ENCODE measurements around the gene L1CAM. TPM values are rescaled to one million over a fixed set of nuclear protein-coding genes. Genes with fewer than 3 reads are reported as not detected.

L1CAM gene
- total RNA-seq, 2 donors from 2014 or later, result 1.1 to 1.8 TPM

DNA sequence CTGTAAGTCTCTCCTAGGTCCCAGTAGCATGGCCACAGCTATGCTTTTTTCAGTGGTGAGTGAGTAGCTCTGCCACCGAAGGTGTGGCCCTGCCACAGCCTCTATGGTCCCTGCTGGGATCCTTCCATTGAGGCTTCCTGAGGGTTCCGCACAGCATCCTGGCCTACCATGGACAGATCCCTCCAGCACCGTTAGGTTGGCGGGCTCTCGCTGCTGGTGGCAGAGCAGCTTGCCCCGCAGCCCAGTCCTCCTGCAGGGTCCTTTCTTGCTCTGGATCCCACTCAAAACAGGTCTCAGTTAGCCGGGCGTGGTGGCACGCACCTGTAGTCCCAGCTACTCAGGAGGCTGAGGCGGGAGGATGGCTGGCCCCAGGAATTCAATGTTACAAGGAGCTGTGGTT is 53.2 kb downstream of the L1CAM start:
- Mint-ChIP-seq H3K9me3 (no peaks in the 10 kb centered on the region), H3K27ac (no peak overlapping the region)

GRCh38 chrX:153831429-153832150 is 54.4 kb downstream of the L1CAM start:
- no peak overlapping the region for H3K27ac Mint-ChIP-seq
- H3K36me3 Mint-ChIP-seq, result no peaks in the 10 kb centered on the region
- DNase-seq (ENCODE audit: low spot score in 2 of 2) (no peak), ATAC-seq (no peak)
- no peaks in the 10 kb centered on the region for H3K9me3 Mint-ChIP-seq

More for the DNA sequence above, 53.2 kb downstream of the L1CAM start:
- no peaks in the 10 kb centered on the region for H3K36me3 Mint-ChIP-seq
- ATAC-seq, result no peak
- DNase-seq (ENCODE audit: low spot score in 2 of 2), result no peak

- ATAC-seq (no peak), DNase-seq (ENCODE audit: low spot score in 2 of 2) (no peak)
- H3K9me3 Mint-ChIP-seq, result no peaks in the 10 kb centered on the region
- H3K36me3 Mint-ChIP-seq, result no peaks in the 10 kb centered on the region
- H3K27ac Mint-ChIP-seq, result no peak overlapping the region
Observed at GRCh38 chrX:153830640-153831428, 55.1 kb downstream of the L1CAM start.

DNA sequence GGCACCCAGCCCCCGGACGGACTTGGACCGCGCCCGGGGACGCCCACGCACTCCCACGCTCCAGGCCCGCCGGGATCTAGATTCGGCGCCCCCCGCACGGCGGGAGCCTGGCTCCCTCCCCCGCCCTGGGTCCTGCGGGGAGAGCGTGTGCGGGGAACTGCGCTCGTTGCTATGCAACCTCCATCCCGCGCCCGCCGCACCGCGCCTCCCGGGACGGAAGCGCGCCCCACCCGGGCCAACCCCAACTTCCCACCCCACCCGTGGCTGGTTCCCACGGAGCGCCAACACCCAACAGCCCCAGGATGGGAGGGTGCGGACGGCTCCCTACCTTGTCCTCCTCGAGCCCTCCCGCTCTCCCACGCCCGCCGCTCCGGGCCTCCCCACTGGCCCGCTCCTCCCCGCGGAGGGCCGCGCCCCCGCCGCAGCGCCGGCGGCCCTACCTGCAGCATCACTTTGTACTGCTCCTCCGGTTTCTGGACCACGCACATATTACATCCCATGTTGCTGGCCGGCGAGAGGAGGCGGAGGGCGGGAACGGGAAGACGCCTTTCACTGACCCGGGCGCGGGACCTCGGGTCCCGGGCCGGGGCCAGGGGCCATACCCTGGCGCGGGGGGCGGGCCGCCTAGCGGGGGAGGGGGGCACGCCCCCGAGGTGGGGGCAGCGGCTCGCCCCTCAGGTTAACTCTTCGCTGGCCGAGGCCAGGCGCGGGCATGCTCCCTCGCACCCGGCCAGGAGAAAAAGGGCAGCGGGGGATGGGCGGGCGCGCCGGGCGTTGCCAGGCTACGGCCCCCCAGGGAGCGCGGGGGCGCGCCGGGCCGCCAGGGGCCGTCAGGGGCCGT is 56.0 kb downstream of the L1CAM start, which contains the start of gene PDZD4:
Gene PDZD4, minus strand, starts transcription at position 746 of the 841 bp plus-strand sequence. Its CDS starts 246 bp downstream, at position 500.
- peak; percentile 61 to 64 for ATAC-seq
- Mint-ChIP-seq H3K36me3 (no peaks in the 10 kb centered on the region), H3K27ac (no peak within 1 kb of the TSS), H3K9me3 (no peaks in the 10 kb centered on the region)
- no peak for DNase-seq (ENCODE audit: low spot score in 2 of 2)

- H3K27ac Mint-ChIP-seq, result no peak overlapping the region
- DNase-seq (ENCODE audit: low spot score in 2 of 2) (no peak), ATAC-seq (no peak)
Observed at GRCh38 chrX:153829549-153829798, 56.5 kb downstream of the L1CAM start.

GRCh38 chrX:153828723-153829548 is 57.0 kb downstream of the L1CAM start:
- DNase-seq (ENCODE audit: low spot score in 2 of 2) (no peak), ATAC-seq (peak in 1 of 2 donors; percentile 32)
- Mint-ChIP-seq H3K36me3 (no peaks in the 10 kb centered on the region), H3K9me3 (no peaks in the 10 kb centered on the region), H3K27ac (no peak overlapping the region)

More at GRCh38 chrX:153829549-153829798, 56.5 kb downstream of the L1CAM start:
- Mint-ChIP-seq H3K9me3 (no peaks in the 10 kb centered on the region), H3K36me3 (no peaks in the 10 kb centered on the region)

- H3K36me3 Mint-ChIP-seq, result no peaks in the 10 kb centered on the region
- H3K9me3 Mint-ChIP-seq, result no peaks in the 10 kb centered on the region
- no peak overlapping the region for H3K27ac Mint-ChIP-seq
- no peak for ATAC-seq
- DNase-seq (ENCODE audit: low spot score in 2 of 2), result no peak
Observed at GRCh38 chrX:153828308-153828707, 57.7 kb downstream of the L1CAM start.

DNA sequence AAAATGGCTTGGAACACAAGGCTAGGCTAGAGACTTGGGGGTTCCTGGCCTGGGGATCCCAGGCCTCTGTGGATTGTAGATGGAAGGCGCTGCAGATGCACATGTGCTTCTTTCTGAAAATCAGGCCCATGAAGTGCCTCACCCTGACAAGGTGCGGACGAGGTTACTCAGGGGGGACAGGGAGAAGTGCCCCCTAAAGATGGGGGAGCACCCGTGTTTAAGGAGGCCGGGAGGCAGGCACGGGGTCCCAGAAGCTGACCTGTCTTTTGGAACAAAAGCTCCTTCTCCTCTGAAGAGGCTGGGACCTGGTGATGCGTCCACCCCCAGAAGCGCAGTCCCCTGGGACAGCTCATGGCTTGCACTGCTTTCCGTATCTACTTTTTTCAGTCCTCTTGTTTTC is 58.1 kb downstream of the L1CAM start:
- no peak for DNase-seq (ENCODE audit: low spot score in 2 of 2)
- no peaks in the 10 kb centered on the region for H3K36me3 Mint-ChIP-seq
- ATAC-seq, result no peak

GRCh38 chrX:153827016-153827415 is 59.0 kb downstream of the L1CAM start:
- no peaks in the 10 kb centered on the region for H3K9me3 Mint-ChIP-seq
- no peak overlapping the region for H3K27ac Mint-ChIP-seq
- DNase-seq (ENCODE audit: low spot score in 2 of 2), result no peak

More for the DNA sequence above, 58.1 kb downstream of the L1CAM start:
- Mint-ChIP-seq H3K9me3 (no peaks in the 10 kb centered on the region), H3K27ac (no peak overlapping the region)

GRCh38 chrX:153825042-153825441 is 60.9 kb downstream of the L1CAM start:
- DNase-seq (ENCODE audit: low spot score in 2 of 2) (no peak), ATAC-seq (no peak)
- Mint-ChIP-seq H3K9me3 (no peaks in the 10 kb centered on the region), H3K36me3 (no peaks in the 10 kb centered on the region), H3K27ac (no peak overlapping the region)

More at GRCh38 chrX:153827016-153827415, 59.0 kb downstream of the L1CAM start:
- ATAC-seq, result no peak
- H3K36me3 Mint-ChIP-seq, result no peaks in the 10 kb centered on the region

DNA sequence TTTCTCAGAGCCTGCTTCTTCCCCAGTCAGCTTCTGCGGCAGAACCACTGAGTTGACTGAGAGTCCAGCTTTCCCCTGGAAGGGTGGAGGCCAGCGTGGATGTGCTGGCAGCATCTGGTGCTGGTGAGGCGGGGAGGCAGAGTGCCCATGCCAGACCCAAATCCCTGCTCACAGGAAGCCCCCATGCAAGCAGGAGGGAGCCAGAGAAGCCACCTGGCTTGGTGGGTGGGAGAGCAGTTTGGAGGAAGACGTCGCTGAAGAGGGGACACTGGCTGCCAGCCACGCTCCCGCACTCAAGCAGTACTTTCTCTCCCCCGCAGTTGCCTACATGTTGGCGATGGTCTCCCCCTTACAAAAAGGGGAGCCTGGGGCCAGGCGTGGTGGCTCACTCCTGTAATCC is 61.6 kb downstream of the L1CAM start:
- DNase-seq (ENCODE audit: low spot score in 2 of 2) (no peak), ATAC-seq (no peak)
- H3K27ac Mint-ChIP-seq, result no peak overlapping the region
- no peaks in the 10 kb centered on the region for H3K9me3 Mint-ChIP-seq
- H3K36me3 Mint-ChIP-seq, result no peaks in the 10 kb centered on the region

- H3K27ac Mint-ChIP-seq, result no peak overlapping the region
- DNase-seq (ENCODE audit: low spot score in 2 of 2) (no peak), ATAC-seq (no peak)
- no peaks in the 10 kb centered on the region for H3K36me3 Mint-ChIP-seq
- no peaks in the 10 kb centered on the region for H3K9me3 Mint-ChIP-seq
Observed at GRCh38 chrX:153821066-153821465, 64.9 kb downstream of the L1CAM start.

GRCh38 chrX:153820601-153821000 is 65.4 kb downstream of the L1CAM start:
- no peak for DNase-seq (ENCODE audit: low spot score in 2 of 2)
- Mint-ChIP-seq H3K27ac (no peak overlapping the region), H3K36me3 (no peaks in the 10 kb centered on the region), H3K9me3 (no peaks in the 10 kb centered on the region)
- ATAC-seq, result no peak

DNA sequence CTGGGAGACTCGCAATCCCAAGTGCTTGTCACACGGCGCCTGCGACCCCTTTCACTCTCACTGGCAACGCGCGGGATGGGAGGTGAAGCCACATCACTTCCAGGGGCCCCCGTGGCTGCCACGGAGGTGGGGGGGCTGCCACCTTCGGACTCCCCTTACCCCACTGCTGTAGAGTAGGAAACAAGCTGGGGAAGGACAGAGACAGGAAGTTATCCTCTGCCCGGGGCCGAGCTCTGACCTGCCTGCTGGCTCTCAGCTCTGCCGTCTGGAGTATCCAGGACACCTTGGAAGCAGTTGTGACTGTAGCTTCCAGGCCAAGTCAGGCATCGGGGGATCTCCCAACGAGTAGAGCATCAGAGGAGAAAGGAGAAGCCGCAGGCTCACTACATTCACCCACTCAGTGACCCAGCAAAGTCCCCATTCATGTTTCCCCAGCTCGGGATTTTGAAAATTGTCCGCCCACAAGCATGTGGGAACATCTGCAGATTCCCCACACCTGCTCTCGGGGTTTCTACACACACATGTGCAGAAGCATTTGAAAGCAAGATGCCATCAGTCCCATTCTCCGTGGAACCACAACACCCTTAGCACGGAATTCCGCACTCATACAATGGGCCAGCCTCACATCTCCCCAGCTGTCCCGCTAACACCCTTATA is 66.5 kb downstream of the L1CAM start:
- H3K9me3 Mint-ChIP-seq, result no peaks in the 10 kb centered on the region
- no peaks in the 10 kb centered on the region for H3K36me3 Mint-ChIP-seq
- DNase-seq (ENCODE audit: low spot score in 2 of 2), result no peak
- H3K27ac Mint-ChIP-seq, result no peak overlapping the region
- ATAC-seq, result peak in 1 of 2 donors; percentile 20

DNA sequence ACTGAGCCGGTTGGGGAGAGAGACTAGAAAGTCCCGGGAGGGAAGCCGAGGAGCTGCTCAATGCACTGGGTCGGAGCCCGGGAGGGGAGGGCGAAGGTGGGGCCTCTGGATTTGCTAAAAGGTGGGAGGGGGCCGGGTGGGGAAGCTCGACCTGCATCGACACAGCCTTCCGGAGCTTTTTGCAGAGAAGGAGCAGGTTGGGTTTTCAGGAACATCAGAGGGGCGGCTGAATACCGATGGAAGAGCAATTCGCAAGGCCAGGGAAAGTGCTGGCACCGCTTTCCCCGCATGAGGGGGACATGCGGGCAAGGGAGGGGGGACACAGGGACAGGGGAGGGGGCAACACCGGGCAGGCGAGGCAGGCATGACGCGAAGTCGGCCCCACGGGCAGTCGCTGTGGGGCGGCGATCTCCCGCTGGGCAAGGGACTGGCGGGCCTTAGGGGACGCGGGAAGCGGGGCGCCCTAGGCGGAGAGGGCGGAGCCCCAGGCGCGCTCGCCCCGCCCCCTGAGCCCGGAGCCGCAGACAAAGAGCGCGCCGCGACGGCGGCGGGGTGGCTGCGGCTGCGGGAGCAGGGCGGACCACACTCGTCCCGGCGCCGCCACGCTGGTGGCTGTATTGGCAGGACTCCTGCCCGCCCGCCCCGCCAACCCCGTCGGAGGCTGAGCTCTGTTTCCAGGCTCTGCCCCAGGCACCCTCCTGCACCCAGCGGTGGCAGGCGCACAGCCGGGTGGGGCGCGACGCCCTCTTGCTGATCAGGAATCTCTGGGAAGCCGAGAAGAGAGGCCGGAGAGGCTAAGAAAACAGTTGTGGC is 67.2 kb downstream of the L1CAM start:
- peak; percentile 83 to 90 for ATAC-seq

More for the DNA sequence above, 67.2 kb downstream of the L1CAM start:
- DNase-seq (ENCODE audit: low spot score in 2 of 2), result peak; percentile 61 to 64
- no peak overlapping the region for H3K27ac Mint-ChIP-seq
- no peaks in the 10 kb centered on the region for H3K9me3 Mint-ChIP-seq
- H3K36me3 Mint-ChIP-seq, result no peaks in the 10 kb centered on the region

Measured in activated naive CD4-positive, alpha-beta T cell treated with anti-CD3 and anti-CD28 coated beads, Interleukin-2, amount 50 U/mL, for 72 hours (primary cell).